ENCODE data around the gene FSHR.
A peak's percentile ranks its signal among the peaks of the same experiment; 100 is the strongest.

The FSHR gene

GRCh38 chr2:49028101-49028500 is 126.2 kb downstream of the FSHR start:
- DNase-seq, result no peak

- no peak for DNase-seq
These were observed 127.6 kb downstream of the FSHR start for GRCh38 chr2:49026706-49027105.

GRCh38 chr2:49021271-49021670 is 133.0 kb downstream of the FSHR start:
- DNase-seq, result no peak

- DNase-seq, result no peak
These were observed 149.1 kb downstream of the FSHR start for GRCh38 chr2:49005261-49005660.

GRCh38 chr2:49004036-49004626 is 150.2 kb downstream of the FSHR start:
- peak; percentile 11 for DNase-seq

GRCh38 chr2:49003201-49003600 is 151.1 kb downstream of the FSHR start:
- no peak for DNase-seq

DNA sequence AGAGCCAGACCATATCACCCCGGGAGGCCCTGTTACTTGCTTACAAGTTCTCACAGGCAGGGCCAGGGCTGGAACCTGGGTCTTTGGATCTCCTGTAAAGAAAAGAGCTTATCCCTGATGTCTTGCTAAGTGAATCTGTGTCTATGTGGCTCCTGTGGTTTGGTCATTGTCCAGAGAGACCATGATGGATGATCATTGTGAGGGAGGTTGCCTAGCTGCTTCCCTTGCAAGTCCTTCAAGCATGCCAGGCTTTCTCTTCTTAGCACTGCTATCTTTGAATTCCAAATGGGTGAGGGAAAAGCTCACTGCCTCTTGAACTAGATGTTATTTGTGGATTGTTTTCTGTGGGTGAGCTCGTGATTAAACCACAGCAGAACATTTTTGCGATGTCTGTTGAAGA is 151.6 kb downstream of the FSHR start:
- DNase-seq, result no peak

GRCh38 chr2:49000695-49001094 is 153.6 kb downstream of the FSHR start:
- no peak for DNase-seq

DNA sequence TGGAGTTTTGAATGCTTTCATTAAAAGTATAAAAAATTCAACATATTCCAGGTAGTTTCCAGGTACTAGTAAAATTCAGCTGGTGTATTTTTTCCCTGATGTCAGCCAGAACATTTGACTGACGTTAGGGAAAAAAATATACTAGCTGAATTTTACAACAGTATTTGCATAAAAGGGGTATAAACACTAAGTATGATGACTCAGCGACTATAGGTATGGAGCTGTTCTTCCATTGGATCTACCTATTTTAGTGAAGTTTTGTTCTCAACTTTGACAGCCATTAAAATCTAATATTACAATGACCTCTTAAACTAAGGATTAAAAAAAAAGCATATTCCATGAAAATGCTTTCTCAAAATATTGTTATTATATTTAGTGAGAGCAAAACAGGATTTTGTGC is 155.9 kb downstream of the FSHR start:
- DNase-seq, result no peak

GRCh38 chr2:48993576-48993975 is 160.7 kb downstream of the FSHR start:
- no peak for DNase-seq

DNA sequence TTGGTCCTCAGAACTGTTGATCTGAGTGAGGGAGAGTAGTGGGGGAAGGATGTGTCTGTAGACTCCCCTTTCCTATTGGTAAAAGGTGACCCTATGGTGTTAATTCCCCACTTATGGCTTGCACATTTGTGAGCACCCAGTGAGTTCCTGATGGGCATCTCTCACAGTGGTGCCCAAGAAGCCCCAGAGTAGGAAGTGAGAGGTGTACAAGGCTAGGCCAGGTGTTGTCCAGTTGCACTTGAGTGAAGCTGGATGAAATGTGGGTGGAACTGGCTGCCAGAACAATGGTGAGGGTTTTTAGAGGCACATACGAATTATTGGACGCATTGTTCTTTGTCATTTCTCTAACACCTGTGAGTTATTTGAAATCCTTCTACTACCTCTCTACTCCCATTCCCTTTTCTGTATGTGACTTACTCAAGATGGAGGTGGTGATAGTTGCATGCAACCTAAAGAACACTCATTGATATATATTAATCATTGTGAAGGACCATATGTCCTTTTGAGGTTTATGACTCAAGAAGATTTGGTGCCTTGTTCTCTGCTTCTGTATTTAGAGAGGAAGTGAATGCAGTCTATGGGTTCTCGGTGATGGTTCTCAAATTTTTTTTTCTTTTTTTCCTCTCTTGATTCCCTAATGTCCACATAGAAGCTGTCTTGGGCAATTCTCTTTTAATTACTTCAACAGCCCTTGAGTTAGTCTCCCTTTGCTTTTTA is 162.7 kb downstream of the FSHR start:
- DNase-seq, result peak; percentile 3

GRCh38 chr2:48984922-48985321 is 169.4 kb downstream of the FSHR start:
- DNase-seq, result no peak

DNA sequence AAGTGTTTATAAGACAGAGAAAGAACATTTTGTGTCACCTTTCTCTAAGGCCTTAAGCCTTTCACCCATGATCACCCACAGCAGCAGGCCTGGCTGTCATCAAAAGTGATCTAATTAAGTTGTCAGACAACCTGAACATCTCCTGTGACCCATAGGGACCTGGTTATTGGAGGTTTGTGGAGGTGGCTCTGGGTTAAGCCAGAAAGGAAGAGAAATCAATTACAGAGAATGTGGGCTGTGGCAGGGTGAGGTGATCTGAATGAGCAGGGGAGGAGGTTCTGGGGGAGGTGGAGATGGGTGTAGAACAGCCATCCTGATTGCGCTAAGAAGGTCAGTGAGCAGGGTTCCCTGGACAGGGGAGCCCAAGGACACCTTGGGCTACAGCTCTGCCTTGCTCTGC is 170.8 kb downstream of the FSHR start:
- DNase-seq, result no peak

DNA sequence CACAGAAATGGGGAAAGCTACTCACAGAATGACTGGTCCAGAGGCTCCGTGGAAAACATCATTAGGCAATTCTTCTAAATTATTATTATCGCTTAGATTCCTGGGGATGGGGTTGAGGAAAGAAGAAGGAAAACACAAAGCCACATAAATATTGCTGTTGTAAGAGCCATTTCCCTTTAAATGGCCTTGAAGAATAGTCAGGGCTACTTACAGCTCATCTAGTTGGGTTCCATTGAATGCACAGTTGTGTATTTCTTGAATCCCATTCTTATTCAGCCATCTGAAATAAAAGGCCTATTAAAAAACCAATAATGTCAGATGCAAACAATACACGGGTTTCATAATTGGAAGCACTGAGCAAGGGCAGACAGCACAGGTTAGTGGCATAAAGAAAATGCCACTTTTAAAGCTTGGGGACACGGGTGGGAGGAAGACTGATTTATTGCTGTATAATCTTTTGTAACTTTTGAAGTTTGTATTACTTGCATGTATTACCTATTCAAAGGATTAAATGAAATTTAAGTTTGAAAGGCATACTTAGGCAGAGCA is 171.4 kb downstream of the FSHR start:
- DNase-seq, result no peak

DNA sequence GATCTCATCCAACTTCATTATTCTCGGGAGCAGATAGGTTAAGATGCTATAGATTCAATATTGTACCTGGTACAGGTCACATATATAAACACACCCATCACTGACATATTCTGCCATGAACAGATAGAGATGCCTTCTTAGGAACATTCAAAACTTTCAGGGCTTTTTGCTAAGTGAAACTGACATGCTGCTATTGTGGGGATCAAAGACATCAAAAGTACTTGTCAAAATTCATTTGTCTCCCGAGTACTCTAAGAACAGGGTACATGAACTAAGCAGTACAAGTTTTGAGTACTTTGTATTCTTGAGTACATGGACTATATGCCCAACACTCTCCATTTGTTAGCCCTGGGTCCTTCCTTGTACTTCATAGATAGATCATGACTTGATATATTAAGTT is 173.5 kb downstream of the FSHR start:
- no peak for DNase-seq

DNA sequence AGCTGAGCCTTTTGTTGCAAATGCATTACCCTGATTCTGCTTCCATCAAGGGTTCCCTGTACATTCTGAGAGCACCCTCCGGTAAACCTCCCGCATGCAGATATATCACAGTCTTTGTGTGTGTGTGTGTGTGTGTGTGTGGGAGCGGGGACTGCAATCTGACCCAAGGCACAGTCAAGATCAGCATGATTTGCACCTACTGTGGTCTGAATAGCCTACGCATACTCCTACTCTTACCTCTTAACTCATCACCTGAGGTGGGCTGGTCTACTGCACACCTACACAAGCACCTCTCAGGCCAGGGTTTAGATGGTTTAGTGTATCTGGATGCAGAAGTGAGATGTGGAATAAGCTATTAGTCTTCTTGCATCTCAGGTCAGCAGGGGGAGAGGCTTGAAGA is 174.6 kb downstream of the FSHR start:
- no peak for DNase-seq

DNA sequence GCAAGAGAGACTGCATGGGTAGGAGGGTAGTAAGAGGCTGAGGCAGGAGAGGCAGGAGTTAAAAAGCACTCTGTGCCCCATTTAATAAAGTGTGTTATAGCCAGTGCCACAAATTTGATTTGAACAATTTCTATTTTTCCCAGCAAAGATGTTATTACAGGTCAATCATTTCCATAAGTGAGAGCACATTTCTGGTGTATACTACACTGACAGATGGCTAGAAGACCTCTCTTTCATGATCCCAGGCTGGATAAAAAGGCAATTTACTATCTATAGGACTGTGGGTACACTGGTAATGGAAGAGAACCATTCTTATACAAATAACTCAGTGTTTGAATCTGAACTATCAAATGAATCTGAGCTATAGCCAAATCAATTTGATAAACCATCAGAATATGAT is 176.2 kb downstream of the FSHR start:
- DNase-seq, result no peak

DNA sequence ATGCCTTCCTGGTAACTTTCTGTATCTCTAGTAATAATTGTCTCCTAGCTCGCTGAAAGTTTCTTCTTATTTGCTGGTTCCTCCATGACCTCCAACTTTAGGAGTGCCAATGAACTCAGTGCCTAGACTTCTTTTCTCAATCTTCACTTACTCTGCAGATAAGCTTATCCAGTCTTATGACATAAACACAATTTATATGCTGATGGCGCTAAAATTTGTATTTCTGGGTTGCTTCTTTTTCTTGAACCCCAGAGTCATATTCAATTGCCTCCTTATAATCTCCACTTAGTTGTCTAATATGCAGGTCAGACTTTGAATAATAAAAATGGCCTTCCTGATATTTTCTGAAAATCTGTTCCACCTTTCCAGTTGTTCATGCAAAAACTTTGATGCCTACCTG is 182.5 kb downstream of the FSHR start:
- no peak for DNase-seq

GRCh38 chr2:48968011-48968410 is 186.3 kb downstream of the FSHR start:
- DNase-seq, result no peak

DNA sequence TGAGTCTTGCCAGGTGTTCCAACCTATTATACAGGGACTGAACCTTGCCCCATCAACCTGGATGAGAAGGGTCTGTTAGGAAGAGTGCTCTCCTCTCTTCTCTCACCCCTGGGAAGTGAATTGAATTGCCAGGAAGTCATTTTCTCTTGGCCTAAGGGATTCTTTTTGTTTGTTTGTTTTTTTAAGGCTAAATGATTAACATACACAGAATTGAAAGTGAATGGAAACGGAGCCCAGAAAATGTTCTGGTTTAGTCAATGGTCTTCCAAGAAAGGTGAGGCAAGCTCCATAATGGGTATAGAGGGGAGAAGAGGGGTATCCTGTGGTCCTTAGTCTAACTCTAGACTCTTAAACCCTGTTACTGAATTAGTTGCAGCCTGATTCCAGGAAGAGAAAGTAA is 189.1 kb downstream of the FSHR start:
- DNase-seq, result no peak

GRCh38 chr2:48961009-48961408 is 193.3 kb downstream of the FSHR start:
- DNase-seq, result no peak

DNA sequence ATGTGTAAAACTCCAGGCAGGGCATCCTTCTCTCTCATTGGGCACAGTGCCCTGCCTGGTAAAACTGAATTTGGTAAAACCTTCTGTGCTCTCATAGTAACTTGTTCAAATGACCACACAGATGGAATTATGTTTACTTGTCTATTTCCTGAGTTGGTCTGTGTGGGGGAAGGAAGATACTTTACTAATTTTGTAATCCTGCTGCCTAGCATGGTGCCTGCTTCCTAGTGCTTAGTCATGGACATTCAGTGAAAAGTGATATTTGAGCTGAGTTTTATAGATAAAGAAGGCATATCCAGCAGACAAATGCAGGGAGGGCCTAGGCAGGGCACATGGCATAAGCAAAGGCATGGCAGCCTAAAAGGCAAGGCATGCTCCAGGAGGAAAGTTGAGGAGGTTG is 199.4 kb downstream of the FSHR start:
- no peak for DNase-seq

DNA sequence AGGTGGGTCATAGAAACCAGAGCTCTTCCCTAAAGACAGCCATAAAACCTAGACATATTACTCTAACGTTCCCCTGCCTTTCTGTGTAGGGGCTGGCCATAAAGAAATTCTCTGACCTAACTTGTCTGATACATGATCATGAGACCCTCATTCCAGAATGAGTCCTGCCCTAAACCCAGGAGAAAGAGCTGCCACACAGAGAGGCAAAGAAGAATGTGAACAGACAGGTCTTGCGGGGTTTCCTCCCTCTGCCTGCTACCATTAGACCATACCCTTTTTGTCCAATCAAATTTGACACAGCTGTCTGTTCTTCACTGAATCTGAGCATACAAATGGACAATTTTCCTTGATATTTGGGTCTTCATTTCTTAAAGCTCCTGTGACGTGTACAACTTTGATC is 200.0 kb downstream of the FSHR start:
- no peak for DNase-seq

GRCh38 chr2:48952614-48953013 is 201.7 kb downstream of the FSHR start:
- no peak for DNase-seq

GRCh38 chr2:48952143-48952542 is 202.2 kb downstream of the FSHR start:
- DNase-seq, result no peak

Data from suppressor macrophage treated with lipopolysaccharide for 4 hours (primary cell).